Memory B cell (primary cell): Measurements from ENCODE around the gene IL1RN.
A peak's percentile ranks its signal among the peaks of the same experiment; 100 is the strongest.
"Not testable (repeated sequence)": the region's sequence is repeated elsewhere in the genome, so short reads cannot be mapped to it uniquely, and the experiment has no call there.

Experiments
- ATAC-seq: fragments of 150-1000 bp; cut with Tn5 transposase; 2 replicates; pipeline ENCODE4 v1.10.0; 2021; ENCODE audit warnings: low read depth, mild to moderate bottlenecking, moderate library complexity
- DNase-seq, 2 donors: peaks; one replicate each; pipeline ENCODE4 v3.0.0; 2022; ENCODE audit warnings: low spot score in 2 of 2
- H3K27ac Mint-ChIP-seq: one replicate; pipeline ENCODE4 v1.8.0; 2022; ENCODE audit warnings: mild to moderate bottlenecking, moderate library complexity, mixed read lengths
- H3K27me3 Mint-ChIP-seq: one replicate; pipeline ENCODE4 v1.8.0; 2022; ENCODE audit warnings: mixed read lengths
- H3K36me3 Mint-ChIP-seq: one replicate; pipeline ENCODE4 v1.8.0; 2022; ENCODE audit warnings: mild to moderate bottlenecking, mixed read lengths
- H3K4me1 Mint-ChIP-seq: one replicate; pipeline ENCODE4 v1.8.0; 2022; ENCODE audit warnings: mixed read lengths
- H3K4me3 Mint-ChIP-seq: one replicate; pipeline ENCODE4 v1.8.0; 2022; ENCODE audit warnings: mild to moderate bottlenecking, moderate library complexity, mixed read lengths
- H3K9me3 Mint-ChIP-seq: one replicate; pipeline ENCODE4 v1.8.0; 2022; ENCODE audit warnings: mixed read lengths

IL1RN gene

GRCh38 chr2:113092864-113093612, 34.4 kb upstream of the IL1RN start:
- Mint-ChIP-seq H3K4me1 (peaks cover 5% of the 10 kb centered on the region), H3K9me3 (peaks cover 4% of the 10 kb centered on the region), H3K4me3 (no peak overlapping the region), H3K27ac (no peak overlapping the region), H3K36me3 (peaks cover 2% of the 10 kb centered on the region), H3K27me3 (peaks cover 4% of the 10 kb centered on the region)
- DNase-seq: no peak
- no peak for ATAC-seq

GRCh38 chr2:113093613-113093977, 33.8 kb upstream of the IL1RN start:
- Mint-ChIP-seq H3K9me3 (peaks cover 4% of the 10 kb centered on the region), H3K27me3 (peaks cover 4% of the 10 kb centered on the region), H3K36me3 (peaks cover 2% of the 10 kb centered on the region), H3K4me1 (peaks cover 10% of the 10 kb centered on the region), H3K27ac (no peak overlapping the region), H3K4me3 (no peak overlapping the region)
- DNase-seq (no peak), ATAC-seq (no peak)

DNA sequence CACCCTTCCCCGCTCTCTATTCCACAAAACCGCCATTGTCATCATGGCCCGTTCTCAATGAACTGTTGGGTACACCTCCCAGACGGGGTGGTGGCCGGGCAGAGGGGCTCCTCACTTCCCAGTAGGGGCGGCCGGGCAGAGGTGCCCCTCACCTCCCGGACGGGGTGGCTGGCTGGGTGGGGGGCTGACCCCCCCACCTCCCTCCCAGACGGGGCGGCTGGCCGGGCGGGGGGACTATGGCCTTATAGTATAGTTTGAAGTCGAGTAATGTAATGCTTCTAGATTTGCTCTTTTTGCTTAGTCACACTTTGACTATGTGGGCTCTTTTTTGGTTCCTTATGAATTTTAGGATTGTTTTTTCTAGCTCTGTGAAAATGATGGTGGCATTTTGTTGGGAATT, 31.1 kb upstream of the IL1RN start:
- not testable (repeated sequence) for H3K9me3 Mint-ChIP-seq, DNase-seq, H3K36me3 Mint-ChIP-seq, H3K27me3 Mint-ChIP-seq, H3K27ac Mint-ChIP-seq, ATAC-seq, H3K4me1 Mint-ChIP-seq, H3K4me3 Mint-ChIP-seq

DNA sequence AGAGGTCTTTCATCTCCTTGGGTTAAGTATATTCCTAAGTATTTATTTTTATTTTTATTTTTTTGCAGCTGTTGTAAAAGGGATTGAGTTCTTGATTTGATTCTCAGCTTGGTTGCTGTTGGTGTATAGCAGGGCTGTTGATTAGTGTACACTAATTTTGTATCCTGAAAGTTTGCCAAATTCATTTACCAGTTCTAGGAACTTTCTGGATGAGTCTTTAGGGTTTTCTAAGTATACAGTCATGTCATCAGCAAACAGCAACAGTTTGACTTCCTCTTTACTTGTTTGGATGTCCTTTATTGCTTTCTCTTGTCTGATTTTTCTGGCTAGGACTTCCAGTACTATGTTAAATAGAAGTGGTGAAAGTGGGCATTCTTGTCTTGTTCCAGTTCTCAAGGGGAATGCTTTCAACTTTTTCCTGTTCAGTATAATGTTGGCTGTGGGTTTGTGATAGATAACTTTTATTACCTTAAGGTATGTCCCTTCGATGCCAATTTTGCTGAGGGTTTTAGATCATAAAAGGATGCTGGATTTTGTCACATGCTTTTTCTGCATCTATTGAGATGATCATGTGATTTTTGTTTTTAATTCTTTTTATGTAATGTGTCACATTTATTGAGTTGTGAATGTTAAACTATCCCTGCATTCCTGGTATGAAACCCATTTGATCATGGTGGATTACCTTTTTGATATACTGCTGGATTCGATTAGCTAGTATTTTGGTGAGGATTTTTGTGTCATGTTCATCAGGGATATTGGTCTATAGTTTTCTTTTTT, 30.4 kb upstream of the IL1RN start:
- H3K9me3 Mint-ChIP-seq, DNase-seq, H3K4me1 Mint-ChIP-seq, H3K4me3 Mint-ChIP-seq, H3K36me3 Mint-ChIP-seq, ATAC-seq, H3K27me3 Mint-ChIP-seq, H3K27ac Mint-ChIP-seq: not testable (repeated sequence)

- ATAC-seq (peak; percentile 88), DNase-seq (peak in 1 of 2 donors; percentile 9)
- Mint-ChIP-seq H3K27ac (peak overlapping the region; percentile 2), H3K4me3 (peak overlapping the region; percentile 62), H3K9me3 (peaks cover 8% of the 10 kb centered on the region), H3K4me1 (peaks cover 10% of the 10 kb centered on the region), H3K36me3 (peaks cover 4% of the 10 kb centered on the region), H3K27me3 (peaks cover 6% of the 10 kb centered on the region)
Measured at GRCh38 chr2:113098041-113098440, 29.4 kb upstream of the IL1RN start.

GRCh38 chr2:113098532-113098931, 28.9 kb upstream of the IL1RN start:
- H3K36me3 Mint-ChIP-seq: peaks cover 4% of the 10 kb centered on the region
- peaks cover 8% of the 10 kb centered on the region for H3K9me3 Mint-ChIP-seq
- H3K4me3 Mint-ChIP-seq: peak overlapping the region; percentile 62
- peaks cover 10% of the 10 kb centered on the region for H3K4me1 Mint-ChIP-seq
- no peak for ATAC-seq
- H3K27ac Mint-ChIP-seq: no peak overlapping the region
- peaks cover 6% of the 10 kb centered on the region for H3K27me3 Mint-ChIP-seq
- no peak for DNase-seq

DNA sequence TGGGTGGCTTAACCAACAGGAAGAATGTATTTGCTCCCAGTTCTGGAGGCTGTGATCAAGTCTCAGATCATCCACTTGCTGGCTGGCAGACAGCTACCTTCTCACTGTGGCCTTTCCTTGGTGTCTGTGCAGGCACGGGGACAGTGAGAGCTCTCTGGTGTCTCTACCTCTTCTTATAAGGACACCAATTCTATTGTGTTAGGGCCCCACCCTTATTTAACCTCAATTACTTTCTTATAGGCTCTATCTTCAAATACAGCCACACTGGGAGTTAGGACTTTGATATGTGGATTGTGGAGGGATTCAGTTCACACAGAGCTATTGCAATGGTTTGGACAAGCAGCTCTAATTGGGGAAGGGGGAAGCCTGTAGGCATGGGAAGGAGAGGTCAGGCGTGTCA, 25.3 kb upstream of the IL1RN start:
- Mint-ChIP-seq H3K4me3 (no peak overlapping the region), H3K4me1 (peaks cover 10% of the 10 kb centered on the region), H3K27ac (no peak overlapping the region), H3K36me3 (peaks cover 2% of the 10 kb centered on the region), H3K9me3 (peaks cover 5% of the 10 kb centered on the region), H3K27me3 (peaks cover 4% of the 10 kb centered on the region)
- ATAC-seq (no peak), DNase-seq (no peak)

DNA sequence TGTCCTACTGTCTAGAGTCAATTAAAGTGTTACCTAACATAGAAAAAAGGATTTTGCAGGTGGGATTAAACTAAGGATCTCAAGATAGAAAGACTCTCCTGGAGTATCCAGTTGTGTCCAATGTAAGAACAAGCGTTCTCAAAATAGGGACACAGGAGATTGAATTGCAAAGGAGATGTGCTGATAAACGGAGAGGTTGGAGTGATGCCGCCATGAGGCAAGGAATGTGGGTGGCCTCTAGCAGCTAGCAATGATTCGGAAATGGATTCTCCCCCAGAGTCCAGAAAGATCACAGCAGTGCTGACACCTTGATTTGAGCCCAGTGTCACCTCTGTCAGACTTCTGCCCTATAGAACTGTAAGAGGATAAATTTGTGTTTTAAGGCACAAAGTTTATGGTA, 24.1 kb upstream of the IL1RN start:
- DNase-seq (no peak), ATAC-seq (no peak)
- Mint-ChIP-seq H3K4me1 (peaks cover 2% of the 10 kb centered on the region), H3K4me3 (no peak overlapping the region), H3K9me3 (peaks cover 5% of the 10 kb centered on the region), H3K27ac (no peak overlapping the region), H3K27me3 (peaks cover 4% of the 10 kb centered on the region), H3K36me3 (peaks cover 2% of the 10 kb centered on the region)

GRCh38 chr2:113104054-113104611, 23.3 kb upstream of the IL1RN start:
- ATAC-seq: no peak
- peaks cover 5% of the 10 kb centered on the region for H3K9me3 Mint-ChIP-seq
- DNase-seq: no peak
- H3K27ac Mint-ChIP-seq: no peak overlapping the region
- no peak overlapping the region for H3K4me3 Mint-ChIP-seq
- H3K4me1 Mint-ChIP-seq: no peaks in the 10 kb centered on the region
- H3K27me3 Mint-ChIP-seq: peaks cover 8% of the 10 kb centered on the region
- H3K36me3 Mint-ChIP-seq: peaks cover 2% of the 10 kb centered on the region

GRCh38 chr2:113105047-113105785, 22.2 kb upstream of the IL1RN start:
- Mint-ChIP-seq H3K4me1 (no peaks in the 10 kb centered on the region), H3K27me3 (peaks cover 8% of the 10 kb centered on the region), H3K36me3 (peaks cover 2% of the 10 kb centered on the region), H3K9me3 (peaks cover 5% of the 10 kb centered on the region), H3K4me3 (no peak overlapping the region), H3K27ac (no peak overlapping the region)
- DNase-seq (no peak), ATAC-seq (no peak)

DNA sequence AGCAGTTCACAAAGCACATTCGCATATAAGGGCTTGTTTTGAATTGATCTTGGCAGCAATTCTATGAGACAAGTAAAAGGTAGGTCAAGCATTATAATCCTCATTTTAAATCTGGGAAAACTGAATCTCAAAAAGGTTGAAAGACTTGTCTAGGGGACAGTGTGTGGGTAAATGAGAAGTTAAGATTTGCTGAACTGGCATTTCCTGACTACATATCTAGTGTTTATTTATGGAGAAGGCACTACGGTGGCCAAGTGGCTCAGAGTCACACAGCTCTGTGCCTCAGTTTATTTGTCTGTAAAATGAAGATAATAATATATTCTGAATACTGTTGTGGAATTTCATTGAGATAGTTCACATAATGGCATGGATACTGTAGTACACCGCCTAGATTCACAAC, 16.3 kb upstream of the IL1RN start:
- no peak overlapping the region for H3K4me3 Mint-ChIP-seq
- H3K27me3 Mint-ChIP-seq: peaks cover 7% of the 10 kb centered on the region
- ATAC-seq (no peak), DNase-seq (no peak)
- H3K36me3 Mint-ChIP-seq: no peaks in the 10 kb centered on the region
- no peaks in the 10 kb centered on the region for H3K9me3 Mint-ChIP-seq
- peaks cover 3% of the 10 kb centered on the region for H3K4me1 Mint-ChIP-seq
- H3K27ac Mint-ChIP-seq: no peak overlapping the region

DNA sequence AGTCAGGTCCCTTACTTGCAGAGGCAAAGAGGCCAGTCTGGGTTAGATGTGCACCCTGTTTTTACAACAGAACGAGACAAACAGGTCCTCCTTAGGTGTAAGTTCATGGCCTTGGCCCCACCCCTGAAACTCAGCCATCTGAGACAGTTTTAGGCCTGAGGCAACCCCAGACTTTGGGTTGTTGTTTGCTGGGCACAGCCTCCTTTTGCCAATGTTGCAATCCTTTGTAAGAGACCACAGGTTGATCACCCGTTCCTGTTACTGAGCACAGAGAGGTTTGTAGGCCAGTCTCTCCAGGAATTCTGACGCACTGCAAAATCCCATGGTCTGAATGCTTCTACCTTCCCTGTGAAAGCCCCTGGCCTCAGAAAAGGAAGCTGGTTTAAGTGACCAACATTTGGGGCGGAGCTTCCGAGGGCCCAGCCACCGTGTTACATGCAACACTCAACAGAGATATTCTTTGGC, 15.5 kb upstream of the IL1RN start:
- H3K4me1 Mint-ChIP-seq: peaks cover 5% of the 10 kb centered on the region
- peaks cover 7% of the 10 kb centered on the region for H3K27me3 Mint-ChIP-seq
- no peaks in the 10 kb centered on the region for H3K36me3 Mint-ChIP-seq
- no peak overlapping the region for H3K27ac Mint-ChIP-seq
- no peaks in the 10 kb centered on the region for H3K9me3 Mint-ChIP-seq
- no peak for DNase-seq
- H3K4me3 Mint-ChIP-seq: no peak overlapping the region
- no peak for ATAC-seq

- Mint-ChIP-seq H3K27me3 (peaks cover 6% of the 10 kb centered on the region), H3K4me3 (no peak overlapping the region), H3K9me3 (no peaks in the 10 kb centered on the region), H3K27ac (no peak overlapping the region), H3K4me1 (peaks cover 5% of the 10 kb centered on the region), H3K36me3 (no peaks in the 10 kb centered on the region)
- DNase-seq (no peak), ATAC-seq (no peak)
Measured at GRCh38 chr2:113112441-113112840, 15.0 kb upstream of the IL1RN start.

GRCh38 chr2:113112871-113113270, 14.5 kb upstream of the IL1RN start:
- H3K36me3 Mint-ChIP-seq: no peaks in the 10 kb centered on the region
- DNase-seq (no peak), ATAC-seq (no peak)
- no peaks in the 10 kb centered on the region for H3K9me3 Mint-ChIP-seq
- H3K4me1 Mint-ChIP-seq: peaks cover 5% of the 10 kb centered on the region
- peaks cover 6% of the 10 kb centered on the region for H3K27me3 Mint-ChIP-seq
- H3K27ac Mint-ChIP-seq: no peak overlapping the region
- no peak overlapping the region for H3K4me3 Mint-ChIP-seq
